Nucleus accumbens (tissue), 56 donors: ENCODE data around the gene TYW1.
"Not testable (repeated sequence)": the region's sequence is repeated elsewhere in the genome, so short reads cannot be mapped to it uniquely, and the experiment has no call there.

ENCODE experiments used
- DNase-seq, 56 donors: peaks; one replicate each; lab custom pipeline; 2025; lab: John Stamatoyannopoulos, UW

The TYW1 gene

GRCh38 chr7:66989552-66989951, 7.1 kb upstream of the TYW1 start:
- not testable (repeated sequence) for DNase-seq

GRCh38 chr7:66994051-66994450, 2.6 kb upstream of the TYW1 start:
- not testable (repeated sequence) for DNase-seq

GRCh38 chr7:66994691-66995049, 2.0 kb upstream of the TYW1 start:
- DNase-seq: peak in 45 of 56 donors; percentile 1 to 64 (median 19)

- peak; percentile 39 to 98 (median 90) for DNase-seq
Observed at GRCh38 chr7:66995050-66995776, 1.4 kb upstream of the TYW1 start, which contains the start of gene SBDS. SBDS (minus strand) TSS chr7:66995586; CDS start chr7:66995417, 169 bp downstream.

- DNase-seq: peak in 1 of 56 donors; percentile 0
Observed at GRCh38 chr7:67000601-67001258, 4.1 kb downstream of the TYW1 start.

- not testable (repeated sequence) for DNase-seq
Observed at GRCh38 chr7:67004145-67004544, 7.5 kb downstream of the TYW1 start.

- DNase-seq: no peak
Observed at GRCh38 chr7:67006965-67007364, 10.3 kb downstream of the TYW1 start.

GRCh38 chr7:67008260-67008659, 11.6 kb downstream of the TYW1 start:
- no peak for DNase-seq

GRCh38 chr7:67009677-67010076, 13.0 kb downstream of the TYW1 start:
- not testable (repeated sequence) for DNase-seq

- not testable (repeated sequence) for DNase-seq
Observed at GRCh38 chr7:67014076-67014622, 17.5 kb downstream of the TYW1 start.

- not testable (repeated sequence) for DNase-seq
Observed at GRCh38 chr7:67017971-67018370, 21.3 kb downstream of the TYW1 start.

GRCh38 chr7:67018940-67019339, 22.3 kb downstream of the TYW1 start:
- no peak for DNase-seq

GRCh38 chr7:67019562-67020390, 23.1 kb downstream of the TYW1 start:
- no peak for DNase-seq

GRCh38 chr7:67021260-67021659, 24.6 kb downstream of the TYW1 start:
- DNase-seq: no peak

- no peak for DNase-seq
Observed at GRCh38 chr7:67022511-67022910, 25.9 kb downstream of the TYW1 start.

GRCh38 chr7:67025459-67025858, 28.8 kb downstream of the TYW1 start:
- DNase-seq: not testable (repeated sequence)

GRCh38 chr7:67031685-67032084, 35.1 kb downstream of the TYW1 start:
- DNase-seq: not testable (repeated sequence)

- no peak for DNase-seq
Observed at GRCh38 chr7:67033251-67033650, 36.6 kb downstream of the TYW1 start.

GRCh38 chr7:67036432-67037395, 40.1 kb downstream of the TYW1 start:
- DNase-seq: peak in 53 of 56 donors; percentile 9 to 89 (median 70)

GRCh38 chr7:67040832-67041231, 44.2 kb downstream of the TYW1 start:
- DNase-seq: not testable (repeated sequence)
